H9 (cell line): ENCODE measurements around the gene CD4. TPM values are rescaled to one million over a fixed set of nuclear protein-coding genes. Genes with fewer than 3 reads are reported as not detected.

Experiments
- DNase-seq: peaks from one replicate; pipeline ENCODE4 v3.0.0-alpha.2; 2017
- H2AFZ ChIP-seq: one replicate; pipeline ENCODE4 v1.6.1; 2013; ENCODE audit warnings: mild to moderate bottlenecking, low read length, control low read depth, moderate library complexity
- H2AK5ac ChIP-seq: 2 replicates; pipeline ENCODE4 v1.6.1; 2013; ENCODE audit warnings: low read length, control low read depth, mixed read lengths; ENCODE audit not compliant: insufficient read length
- H2BK120ac ChIP-seq: one replicate; pipeline ENCODE4 v1.6.1; 2013; ENCODE audit warnings: low read depth, mild to moderate bottlenecking, low read length, control low read depth, inconsistent platforms; ENCODE audit not compliant: poor library complexity, severe bottlenecking
- H2BK12ac ChIP-seq: 2 replicates; pipeline ENCODE4 v1.6.1; 2013; ENCODE audit warnings: low read length, control low read depth, mixed read lengths, low read depth; ENCODE audit not compliant: insufficient read length
- H2BK15ac ChIP-seq: 2 replicates; pipeline ENCODE4 v1.6.1; 2013; ENCODE audit warnings: low read depth, low read length, control low read depth
- H2BK20ac ChIP-seq: one replicate; pipeline ENCODE4 v1.6.1; 2013; ENCODE audit warnings: low read depth, mild to moderate bottlenecking, low read length, control low read depth, inconsistent platforms; ENCODE audit not compliant: poor library complexity, severe bottlenecking
- H2BK5ac ChIP-seq: 2 replicates; pipeline ENCODE4 v1.6.1; 2013; ENCODE audit warnings: low read length, control low read depth, mixed read lengths; ENCODE audit not compliant: insufficient read length
- H3K14ac ChIP-seq: 2 replicates; pipeline ENCODE4 v1.6.1; 2013; ENCODE audit warnings: low read length, control low read depth; ENCODE audit not compliant: insufficient read depth
- H3K18ac ChIP-seq: 2 replicates; pipeline ENCODE4 v1.6.1; 2013; ENCODE audit warnings: low read depth, mild to moderate bottlenecking, mixed read lengths, low read length, control low read depth; ENCODE audit not compliant: insufficient read length
- H3K23ac ChIP-seq: 2 replicates; pipeline ENCODE4 v1.6.1; 2013; ENCODE audit warnings: low read length, control low read depth, mixed read lengths, low read depth; ENCODE audit not compliant: insufficient read length
- H3K23me2 ChIP-seq: 2 replicates; pipeline ENCODE4 v1.6.1; 2013; ENCODE audit warnings: low read depth, mild to moderate bottlenecking, mixed read lengths, low read length, control low read depth; ENCODE audit not compliant: insufficient read length, poor library complexity, severe bottlenecking
- H3K27ac ChIP-seq: 2 replicates; pipeline ENCODE4 v1.5.1; 2013; ENCODE audit warnings: low read length, control low read depth, mixed read lengths, low read depth; ENCODE audit not compliant: insufficient read length
- H3K27me3 ChIP-seq: 2 replicates; pipeline ENCODE4 v1.6.1; 2013; ENCODE audit warnings: low read length, control low read depth, inconsistent platforms; ENCODE audit not compliant: insufficient read depth
- H3K4ac ChIP-seq: 2 replicates; pipeline ENCODE4 v1.6.1; 2013; ENCODE audit warnings: low read depth, mild to moderate bottlenecking, control low read depth, inconsistent platforms, low read length, moderate library complexity
- H3K4me1 ChIP-seq: 2 replicates; pipeline ENCODE4 v1.6.1; 2013; ENCODE audit warnings: low read length, control low read depth, inconsistent platforms; ENCODE audit not compliant: insufficient read depth
- H3K4me2 ChIP-seq: 2 replicates; pipeline ENCODE4 v1.6.1; 2013; ENCODE audit warnings: low read length, control low read depth, mixed read lengths; ENCODE audit not compliant: insufficient read length, insufficient read depth
- H3K56ac ChIP-seq: 2 replicates; pipeline ENCODE4 v1.6.1; 2013; ENCODE audit warnings: low read depth, mild to moderate bottlenecking, mixed read lengths, low read length, control low read depth; ENCODE audit not compliant: insufficient read length
- H3K79me1 ChIP-seq: 2 replicates; pipeline ENCODE4 v1.6.1; 2013; ENCODE audit warnings: low read depth, mild to moderate bottlenecking, moderate library complexity, low read length, control low read depth, inconsistent platforms; ENCODE audit not compliant: insufficient read depth, poor library complexity, severe bottlenecking
- H3K79me2 ChIP-seq: 2 replicates; pipeline ENCODE4 v1.6.1; 2013; ENCODE audit warnings: low read length, control low read depth, inconsistent platforms; ENCODE audit not compliant: insufficient read depth
- H3K9ac ChIP-seq: 2 replicates; pipeline ENCODE4 v1.6.1; 2013; ENCODE audit warnings: low read length, control low read depth, mixed read lengths; ENCODE audit not compliant: insufficient read length; ENCODE audit errors: extremely low read depth
- H3K9me3 ChIP-seq: one replicate; pipeline ENCODE4 v1.6.1; 2013; ENCODE audit warnings: low read depth, low read length, inconsistent platforms; ENCODE audit not compliant: control insufficient read depth
- H3T11ph ChIP-seq: one replicate; pipeline ENCODE4 v1.6.1; 2013; ENCODE audit warnings: mild to moderate bottlenecking, low read length, control low read depth, inconsistent platforms
- H4K20me1 ChIP-seq: one replicate; pipeline ENCODE4 v1.6.1; 2013; ENCODE audit not compliant: control insufficient read depth, insufficient read length, insufficient read depth
- H4K5ac ChIP-seq: 2 replicates; pipeline ENCODE4 v1.6.1; 2013; ENCODE audit warnings: low read depth, mild to moderate bottlenecking, mixed read lengths, low read length, control low read depth; ENCODE audit not compliant: insufficient read length
- H4K8ac ChIP-seq: replicated peaks from 2 replicates; pipeline ENCODE4 v1.6.1; 2013; ENCODE audit warnings: low read length, control low read depth, mixed read lengths, low read depth; ENCODE audit not compliant: insufficient read length
- H4K91ac ChIP-seq: 2 replicates; pipeline ENCODE4 v1.6.1; 2013; ENCODE audit warnings: low read depth, mild to moderate bottlenecking, moderate library complexity, mixed read lengths, low read length, control low read depth; ENCODE audit not compliant: insufficient read length
- H3K27ac Mint-ChIP-seq, 3 experiments: 2 replicates in 2 of 3; 3 replicates in 1 of 3; pipeline ENCODE4 v1.8.0; 2020 to 2021; ENCODE audit warnings: mixed read lengths in 3 of 3, mild to moderate bottlenecking in 1 of 3, moderate library complexity in 1 of 3
- H3K27me3 Mint-ChIP-seq: 2 replicates; pipeline ENCODE4 v1.8.0; 2021; ENCODE audit warnings: low read depth, mild to moderate bottlenecking, moderate library complexity, mixed read lengths
- H3K36me3 Mint-ChIP-seq, 3 experiments: 2 replicates in 2 of 3; 3 replicates in 1 of 3; pipeline ENCODE4 v1.8.0; 2020 to 2021; ENCODE audit warnings: low read depth in 3 of 3, mixed read lengths in 3 of 3; ENCODE audit not compliant: insufficient read depth in 1 of 3
- H3K4me1 Mint-ChIP-seq, 2 experiments: 2 replicates each; pipeline ENCODE4 v1.8.0; 2020; ENCODE audit warnings: mixed read lengths in 2 of 2
- H3K4me3 Mint-ChIP-seq, 2 experiments: 2 replicates in 1 of 2; 3 replicates in 1 of 2; pipeline ENCODE4 v1.8.0; 2020 to 2021; ENCODE audit warnings: mild to moderate bottlenecking in 2 of 2, mixed read lengths in 2 of 2, moderate library complexity in 1 of 2
- H3K9me3 Mint-ChIP-seq, 2 experiments: 2 replicates in 1 of 2; 3 replicates in 1 of 2; pipeline ENCODE4 v1.8.0; 2020; ENCODE audit warnings: mild to moderate bottlenecking in 2 of 2, mixed read lengths in 2 of 2, moderate library complexity in 1 of 2
- CTCF ChIP-seq: fragments of 200-600 bp; sonication (generic); conservative IDR thresholded peaks from 3 replicates; pipeline ENCODE4 v1.8.0; 2021; ENCODE audit warnings: antibody characterized with exemption, mild to moderate bottlenecking
- WGBS: extraction: QIAGEN DNeasy Blood & Tissue Kit; methylation state at CpG from one replicate; pipeline ENCODE4 v1.1.7; 2013; ENCODE audit warnings: missing lambda C conversion rate, low lambda C conversion rate, mixed read lengths; ENCODE audit not compliant: insufficient read length; ENCODE audit errors: extremely low coverage; 5-methylcytosine and 5-hydroxymethylcytosine counted together
- total RNA-seq: library from RNA; stranded (reverse); gene quantifications from 2 replicates; pipeline ENCODE4 v1.2.1, GENCODE V29; 2021

The CD4 gene
- total RNA-seq, 1 experiment from 2014 or later = 1.1 TPM

- peaks cover 50 to 89% (median 83%) of the 10 kb centered on the region in 3 experiments; a peak in 6 of 7 replicates for H3K36me3 Mint-ChIP-seq
- no peak overlapping the region for H3K27ac ChIP-seq
- no peak overlapping the region for H3K4me2 ChIP-seq
- no peak overlapping the region for H3K18ac ChIP-seq
- H3K79me1 ChIP-seq = no peaks in the 10 kb centered on the region
- H4K5ac ChIP-seq = no peak overlapping the region
- no peak for TF ChIP-seq CTCF
- no peak overlapping the region for H3K14ac ChIP-seq
- H3K4me1 Mint-ChIP-seq = peaks cover 4 to 5% of the 10 kb centered on the region in 2 experiments
- no peaks in the 10 kb centered on the region for H3K9me3 Mint-ChIP-seq
- no peaks in the 10 kb centered on the region for H3K9me3 ChIP-seq
- no peaks in the 10 kb centered on the region for H3K27me3 ChIP-seq
- DNase-seq = no peak
- H4K8ac ChIP-seq = no peak overlapping the region
- H3K9ac ChIP-seq = no peak overlapping the region
- H2AFZ ChIP-seq = no peak overlapping the region
- H2BK5ac ChIP-seq = no peak overlapping the region
- H3K27me3 Mint-ChIP-seq = no peaks in the 10 kb centered on the region
- H3K23me2 ChIP-seq = no peaks in the 10 kb centered on the region
- no peak overlapping the region for H2BK120ac ChIP-seq
- H3K4ac ChIP-seq = no peak overlapping the region
- no peaks in the 10 kb centered on the region for H3K4me1 ChIP-seq
- no peak overlapping the region for H2AK5ac ChIP-seq
- H3K79me2 ChIP-seq = peaks cover 5% of the 10 kb centered on the region; the same call in 1 of the 2 replicates
- H2BK15ac ChIP-seq = no peak overlapping the region
- H3T11ph ChIP-seq = no peak overlapping the region
- no peak overlapping the region for H4K91ac ChIP-seq
- no peak overlapping the region for H3K27ac Mint-ChIP-seq
- H2BK12ac ChIP-seq = no peak overlapping the region
- H3K56ac ChIP-seq = no peak overlapping the region
- no CpG with 5 or more reads among the region's 2 CpGs for WGBS
- no peak overlapping the region for H3K4me3 Mint-ChIP-seq
- no peak overlapping the region for H3K23ac ChIP-seq
- H4K20me1 ChIP-seq = no peaks in the 10 kb centered on the region
- no peak overlapping the region for H2BK20ac ChIP-seq
These were observed 69.5 kb downstream of the CD4 start for GRCh38 chr12:6858799-6859198.
